Upper lobe of left lung (tissue), 6 donors: Measurements from ENCODE around the gene ME3. TPM values are rescaled to one million over a fixed set of nuclear protein-coding genes. Genes with fewer than 3 reads are reported as not detected.

Experiments used
- ATAC-seq, 2 donors: fragments of 200-7000 bp; cut with Tn5 transposase; one replicate each; pipeline ENCODE4 v1.9.1; 2022; ENCODE audit warnings: mild to moderate bottlenecking in 2 of 2, moderate library complexity in 2 of 2; ENCODE audit not compliant: low FRiP score in 2 of 2
- DNase-seq, 2 donors: peaks; one replicate each; pipeline ENCODE4 v3.0.0-alpha.2; 2019 to 2020
- H3K27ac ChIP-seq, 4 donors: fragments of 200-600 bp; sonication (generic); one replicate each; pipeline ENCODE4 v1.5.1; 2016 to 2019
- H3K27me3 ChIP-seq, 4 donors: fragments of 200-600 bp; sonication (generic); one replicate each; pipeline ENCODE4 v1.5.1; 2017 to 2019
- H3K36me3 ChIP-seq, 4 donors: fragments of 200-600 bp; sonication (generic); one replicate each; pipeline ENCODE4 v1.5.1; 2016 to 2019
- H3K4me1 ChIP-seq, 4 donors: fragments of 200-600 bp; sonication (generic); one replicate each; pipeline ENCODE4 v1.5.1; 2018 to 2019
- H3K4me3 ChIP-seq, 4 donors: fragments of 200-600 bp; sonication (generic); one replicate each; pipeline ENCODE4 v1.5.1; 2017 to 2019; ENCODE audit warnings: mild to moderate bottlenecking in 2 of 4, moderate library complexity in 1 of 4
- H3K9me3 ChIP-seq, 4 donors: fragments of 200-600 bp; sonication (generic); one replicate each; pipeline ENCODE4 v1.5.1; 2018 to 2019
- EP300 ChIP-seq, 4 donors: sonication (generic); formaldehyde crosslinking; IDR thresholded peaks; one replicate each; pipeline ENCODE4 v1.5.1; 2017; ENCODE audit warnings: antibody characterized with exemption in 4 of 4, control low read depth in 2 of 4
- POLR2A ChIP-seq, 4 donors: fragments of 450-650 bp; IDR thresholded peaks; one replicate each; pipeline ENCODE4 v1.5.1; 2016 to 2017; ENCODE audit warnings: antibody characterized with exemption in 4 of 4, mild to moderate bottlenecking in 2 of 4
- POLR2AphosphoS5 ChIP-seq, 2 donors: sonication (generic); formaldehyde crosslinking; IDR thresholded peaks; one replicate each; pipeline ENCODE4 v1.5.1; 2017; ENCODE audit warnings: antibody characterized with exemption in 2 of 2
- WGBS, 2 donors: methylation state at CpG; one replicate each; pipeline ENCODE4 v1.1.5; 2017 to 2018; 5-methylcytosine and 5-hydroxymethylcytosine counted together
- total RNA-seq, 6 donors: library from RNA; depleted of rRNA in 4 of 6; stranded (reverse); fragments of >200 nt in 4 of 6; gene quantifications; one replicate each; pipeline versions ENCODE4 v1.1.0 to v1.2.1, GENCODE V29; 2016 to 2021
- TF ChIP-seq, protein P1 (sequence below), 6 experiments: fragments of 450-650 bp in 4 of 6; fragments of 200-600 bp in 2 of 6; sonication (generic) in 2 of 6; IDR thresholded peaks; one replicate each; pipeline ENCODE4 v1.5.1; 2016 to 2019; ENCODE audit warnings: antibody characterized with exemption in 6 of 6
- donor health status: DM: no; HTN: no; CAD: no; lungs with moderate emphysema.
- donor health status: DM: no; HTN: yes; CAD: no; lungs with severe emphysema.

Gene ME3
- total RNA-seq, 6 donors from 2014 or later, result 19.5 to 56.6 (median 34.7) TPM

DNA sequence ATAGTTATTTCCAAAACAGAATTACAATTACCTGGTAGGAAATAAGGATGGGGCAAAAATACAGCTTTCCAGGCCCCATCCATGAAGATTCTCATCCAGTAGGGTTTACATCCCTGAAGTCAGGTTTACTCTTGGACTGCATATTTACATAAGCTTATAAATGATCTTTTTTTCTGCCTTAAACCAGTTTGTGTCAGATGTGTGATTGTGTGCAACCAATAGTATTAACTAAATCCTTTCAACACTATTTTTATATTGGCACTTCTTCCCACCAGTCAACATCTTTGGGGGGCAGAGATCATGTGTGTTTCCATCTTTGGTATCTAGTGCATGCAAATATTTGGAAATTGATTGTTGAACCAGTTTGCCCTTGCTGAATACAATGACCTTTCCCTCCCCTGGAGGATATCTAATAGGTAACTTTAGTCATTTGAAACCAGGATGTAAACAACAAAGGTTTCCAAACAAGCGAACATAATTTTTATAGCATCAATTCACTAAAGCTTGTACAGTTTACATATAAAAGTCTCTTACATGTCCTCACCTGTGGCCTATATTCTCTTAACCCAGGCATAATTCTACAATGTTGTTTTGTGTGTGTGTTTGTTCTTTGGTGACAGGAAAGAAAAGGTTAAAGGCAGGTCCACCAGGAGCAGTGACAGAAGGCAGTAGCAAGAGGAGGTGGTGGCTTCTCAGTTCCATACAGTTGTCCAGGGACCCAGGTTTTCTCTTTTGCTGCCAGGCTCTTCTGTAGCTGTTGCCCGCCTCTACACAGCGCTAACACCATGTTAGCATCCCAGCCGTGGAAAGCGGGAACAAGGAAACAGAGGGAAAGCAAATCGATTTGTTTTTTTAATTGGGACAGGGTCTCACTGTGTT is 1.7 kb upstream of the ME3 start:
- no peaks in the 10 kb centered on the region for H3K27me3 ChIP-seq
- no peak for TF ChIP-seq POLR2AphosphoS5 (IDR thresholded peaks at IDR 0.05)
- TF ChIP-seq, protein P1, sequence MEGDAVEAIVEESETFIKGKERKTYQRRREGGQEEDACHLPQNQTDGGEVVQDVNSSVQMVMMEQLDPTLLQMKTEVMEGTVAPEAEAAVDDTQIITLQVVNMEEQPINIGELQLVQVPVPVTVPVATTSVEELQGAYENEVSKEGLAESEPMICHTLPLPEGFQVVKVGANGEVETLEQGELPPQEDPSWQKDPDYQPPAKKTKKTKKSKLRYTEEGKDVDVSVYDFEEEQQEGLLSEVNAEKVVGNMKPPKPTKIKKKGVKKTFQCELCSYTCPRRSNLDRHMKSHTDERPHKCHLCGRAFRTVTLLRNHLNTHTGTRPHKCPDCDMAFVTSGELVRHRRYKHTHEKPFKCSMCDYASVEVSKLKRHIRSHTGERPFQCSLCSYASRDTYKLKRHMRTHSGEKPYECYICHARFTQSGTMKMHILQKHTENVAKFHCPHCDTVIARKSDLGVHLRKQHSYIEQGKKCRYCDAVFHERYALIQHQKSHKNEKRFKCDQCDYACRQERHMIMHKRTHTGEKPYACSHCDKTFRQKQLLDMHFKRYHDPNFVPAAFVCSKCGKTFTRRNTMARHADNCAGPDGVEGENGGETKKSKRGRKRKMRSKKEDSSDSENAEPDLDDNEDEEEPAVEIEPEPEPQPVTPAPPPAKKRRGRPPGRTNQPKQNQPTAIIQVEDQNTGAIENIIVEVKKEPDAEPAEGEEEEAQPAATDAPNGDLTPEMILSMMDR (IDR thresholded peaks at IDR 0.05), result no peak
- no peak for TF ChIP-seq POLR2A (IDR thresholded peaks at IDR 0.05)
- no peak for TF ChIP-seq EP300 (IDR thresholded peaks at IDR 0.05)
- H3K4me1 ChIP-seq, result peaks cover 0 to 22% (median 16%) of the 10 kb centered on the region in 4 donors
- DNase-seq (no peak), ATAC-seq (no peak)
- H3K36me3 ChIP-seq, result no peaks in the 10 kb centered on the region
- no peak overlapping the region for H3K27ac ChIP-seq
- no peaks in the 10 kb centered on the region for H3K9me3 ChIP-seq
- H3K4me3 ChIP-seq, result no peak overlapping the region
- WGBS, 2 donors, result 80 to 90% methylated on average over 6 of the region's 6 CpGs

DNA sequence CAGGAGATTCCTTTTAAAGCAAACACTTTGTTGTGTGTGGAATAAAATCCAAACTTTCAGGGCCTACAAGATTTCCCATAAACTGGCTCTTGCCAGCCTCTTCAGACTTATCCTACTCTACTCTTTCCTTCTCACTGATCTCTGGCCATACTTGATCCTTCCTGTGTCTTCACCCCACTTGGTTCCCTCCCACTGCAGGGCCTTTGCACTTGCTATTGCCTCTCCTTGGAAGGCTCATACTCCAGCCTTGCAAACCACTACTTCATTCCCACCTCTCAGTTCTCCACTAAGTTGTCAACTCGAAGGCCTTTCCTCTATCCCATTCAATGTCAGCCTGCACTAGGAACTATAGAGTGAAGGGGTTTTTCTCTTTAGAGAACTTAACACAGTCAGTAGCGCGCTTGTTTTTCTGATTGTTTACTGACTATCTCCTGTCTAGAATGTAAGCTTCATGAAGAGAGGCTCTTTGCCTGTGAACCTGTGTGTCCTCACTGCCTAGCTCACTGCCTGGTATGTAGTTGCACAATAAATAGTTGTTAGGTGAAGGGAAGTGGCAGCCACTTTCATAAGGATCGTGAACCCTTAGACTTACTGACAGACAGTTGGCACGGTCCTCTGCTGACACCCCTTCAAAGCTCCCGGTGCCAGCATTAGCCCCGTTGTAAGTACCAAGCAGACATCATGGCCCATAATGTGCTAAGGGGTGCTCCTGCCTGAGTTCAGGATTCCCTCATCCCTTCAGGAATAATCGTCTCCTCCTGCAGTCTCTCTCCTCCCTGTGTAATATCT is 833 bp upstream of the ME3 start:
- Histone ChIP-seq H3K4me1 (peaks cover 0 to 22% (median 16%) of the 10 kb centered on the region in 4 donors), H3K36me3 (no peaks in the 10 kb centered on the region), H3K27me3 (no peaks in the 10 kb centered on the region), H3K4me3 (peak overlapping the region in 1 of 4 donors; percentile 83), H3K27ac (peak overlapping the region in 2 of 4 donors; percentile 84 to 93), H3K9me3 (no peaks in the 10 kb centered on the region)
- ATAC-seq (no peak), DNase-seq (no peak)
- WGBS, 2 donors, result 74 to 86% methylated on average over 6 to 8 of the region's 8 CpGs
- no peak for TF ChIP-seq EP300 (IDR thresholded peaks at IDR 0.05)
- no peak for TF ChIP-seq POLR2AphosphoS5 (IDR thresholded peaks at IDR 0.05)
- no peak for TF ChIP-seq POLR2A (IDR thresholded peaks at IDR 0.05)

DNA sequence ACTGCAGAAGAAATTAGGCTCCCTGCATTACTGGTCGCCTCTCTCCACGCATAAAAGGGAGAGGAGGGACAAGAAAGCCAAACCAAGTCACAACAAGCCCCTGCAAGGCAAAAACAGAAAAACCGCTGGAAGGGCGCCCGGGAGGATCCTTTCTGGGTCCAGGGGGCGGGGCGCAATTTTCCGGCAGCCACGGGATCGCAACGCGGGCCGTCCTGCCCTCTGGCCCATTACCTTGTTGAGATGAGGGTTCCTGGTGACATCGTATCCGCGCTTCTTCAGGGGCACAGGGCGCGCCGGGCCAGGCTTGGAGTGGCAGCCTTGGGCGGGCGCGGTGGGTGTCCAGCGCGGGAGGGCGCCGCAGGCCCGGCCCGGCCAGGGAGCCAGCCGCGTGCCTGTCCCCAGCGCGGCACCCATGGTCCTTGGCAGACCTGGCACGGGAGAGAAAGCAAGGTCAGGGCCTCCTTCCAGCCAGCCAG is 847 bp downstream of the ME3 start:
- DNase-seq (peak; percentile 56 to 89), ATAC-seq (peak; percentile 54 to 75)
- H3K4me3 ChIP-seq, result peak overlapping the region; percentile 81 to 85 (median 83)
- peak overlapping the region; percentile 84 to 93 (median 90) for H3K27ac ChIP-seq
- no peaks in the 10 kb centered on the region for H3K9me3 ChIP-seq
- no peak for TF ChIP-seq EP300 (IDR thresholded peaks at IDR 0.05)
- TF ChIP-seq, protein P1 (IDR thresholded peaks at IDR 0.05), result peak in 1 of 6 experiments; percentile 3
- peak in 1 of 2 donors; percentile 48 for TF ChIP-seq POLR2AphosphoS5 (IDR thresholded peaks at IDR 0.05)
- no peak for TF ChIP-seq POLR2A (IDR thresholded peaks at IDR 0.05)
- H3K36me3 ChIP-seq, result no peaks in the 10 kb centered on the region
- H3K27me3 ChIP-seq, result no peaks in the 10 kb centered on the region
- 1 to 4% methylated on average over 8 to 27 of the region's 33 CpGs for WGBS, 2 donors
- H3K4me1 ChIP-seq, result peaks cover 0 to 22% (median 16%) of the 10 kb centered on the region in 4 donors

- Histone ChIP-seq H3K9me3 (no peaks in the 10 kb centered on the region), H3K27ac (peak overlapping the region in 2 of 4 donors; percentile 92 to 93), H3K4me3 (peak overlapping the region in 3 of 4 donors; percentile 81 to 85 (median 83)), H3K27me3 (no peaks in the 10 kb centered on the region), H3K36me3 (no peaks in the 10 kb centered on the region), H3K4me1 (peaks cover 0 to 22% (median 16%) of the 10 kb centered on the region in 4 donors)
- TF ChIP-seq EP300 (IDR thresholded peaks at IDR 0.05), result no peak
- TF ChIP-seq, protein P1 (IDR thresholded peaks at IDR 0.05), result no peak
- TF ChIP-seq POLR2AphosphoS5 (IDR thresholded peaks at IDR 0.05), result no peak
- no peak for TF ChIP-seq POLR2A (IDR thresholded peaks at IDR 0.05)
- DNase-seq (no peak), ATAC-seq (no peak)
- whole genome bisulfite sequencing, 2 donors, result 58% methylated on average over 3 of the region's 3 CpGs
Measured at GRCh38 chr11:86670911-86671310, 1.5 kb downstream of the ME3 start.

GRCh38 chr11:86670181-86670580 is 2.2 kb downstream of the ME3 start:
- ATAC-seq, result no peak
- Histone ChIP-seq H3K4me3 (no peak overlapping the region), H3K4me1 (peaks cover 0 to 22% (median 16%) of the 10 kb centered on the region in 4 donors), H3K27me3 (no peaks in the 10 kb centered on the region), H3K9me3 (no peaks in the 10 kb centered on the region), H3K27ac (no peak overlapping the region), H3K36me3 (no peaks in the 10 kb centered on the region)
- WGBS, 2 donors, result 39 to 53% methylated on average over 5 of the region's 5 CpGs
- TF ChIP-seq POLR2AphosphoS5 (IDR thresholded peaks at IDR 0.05) (no peak), POLR2A (IDR thresholded peaks at IDR 0.05) (no peak), EP300 (IDR thresholded peaks at IDR 0.05) (no peak)
- TF ChIP-seq, protein P1 (IDR thresholded peaks at IDR 0.05), result no peak
- no peak for DNase-seq
